NCI-H2107 treated with DMSO at 0.1 percent for 48 hours (cell line): ENCODE results near the gene QRICH2.
A peak's percentile ranks its signal among the peaks of the same experiment; 100 is the strongest.
"Not testable (repeated sequence)": the region's sequence is repeated elsewhere in the genome, so short reads cannot be mapped to it uniquely, and the experiment has no call there.

ENCODE experiments used
- DNase-seq: peaks from one replicate; lab custom pipeline; 2025; ENCODE audit not compliant: unreplicated experiment; lab: John Stamatoyannopoulos, UW

QRICH2 gene

DNA sequence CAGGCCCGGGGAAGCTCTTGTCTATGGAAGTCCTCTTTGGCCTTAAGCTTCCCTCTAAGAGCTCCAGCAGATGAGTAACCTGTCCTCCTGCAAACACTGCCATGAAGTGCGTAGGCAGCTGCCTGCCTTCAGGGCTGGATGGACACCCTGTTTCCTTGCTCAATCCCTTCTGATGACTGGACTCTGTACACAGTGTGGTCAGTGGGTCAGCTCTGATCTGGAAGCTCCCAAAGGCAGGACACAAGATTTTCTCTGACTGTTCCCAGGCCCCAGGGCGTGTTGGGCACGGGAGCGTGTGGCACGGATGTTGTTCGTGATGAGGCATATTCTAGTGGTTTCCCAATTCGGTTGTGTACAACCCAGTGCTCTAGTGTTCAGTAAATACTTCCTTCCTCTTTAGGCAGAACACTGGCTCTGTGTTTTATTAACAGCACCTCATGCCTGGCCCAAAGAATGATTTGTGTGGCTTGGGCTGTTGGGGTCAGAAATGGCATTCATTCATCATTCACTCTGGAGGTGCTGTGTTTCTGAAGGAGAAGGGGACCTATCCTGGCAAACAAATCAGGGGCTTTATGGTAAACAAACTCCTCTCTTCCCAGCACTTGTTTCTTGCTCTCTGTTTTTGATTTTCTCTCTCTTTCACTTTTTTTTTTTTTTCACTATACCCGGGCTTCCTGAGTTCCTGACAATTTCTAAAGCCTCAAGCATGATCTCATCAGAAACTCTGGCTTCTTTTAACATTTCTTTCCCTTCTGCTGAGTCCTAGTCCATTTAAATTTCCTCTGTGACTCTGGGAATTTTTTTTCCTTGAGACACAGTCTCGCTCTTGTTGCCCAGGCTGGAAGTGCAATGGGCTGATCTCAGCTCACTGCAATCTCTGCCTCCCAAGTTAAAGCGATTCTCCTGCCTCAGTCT is 55.8 kb downstream of the QRICH2 start:
- DNase-seq = no peak

DNA sequence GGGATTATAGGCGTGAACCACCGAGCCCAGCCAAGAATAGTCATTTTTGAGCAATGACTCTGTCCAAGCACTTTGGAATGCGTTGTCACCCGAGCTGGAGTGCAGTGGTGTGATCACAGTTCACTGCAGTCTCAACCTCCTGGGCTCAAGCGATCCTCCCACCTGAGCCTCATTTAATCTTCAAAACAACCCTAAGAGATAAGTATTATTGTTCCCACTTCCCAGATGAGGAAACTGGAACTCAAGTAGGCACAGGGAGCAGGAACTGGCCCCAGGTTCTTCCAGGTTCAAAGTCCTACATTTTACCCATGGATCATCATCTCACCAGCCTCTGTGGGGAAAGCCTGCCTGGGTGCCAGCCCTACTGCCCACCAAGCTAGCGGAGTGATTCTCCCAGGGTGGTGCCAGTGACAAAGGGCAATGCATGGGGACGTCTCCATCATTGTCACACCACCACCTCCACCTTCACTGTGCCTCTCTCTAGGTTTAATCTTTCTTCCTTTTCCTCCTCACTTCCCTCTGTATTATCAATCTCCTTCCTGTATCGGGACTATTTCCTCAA is 56.5 kb downstream of the QRICH2 start:
- no peak for DNase-seq

DNA sequence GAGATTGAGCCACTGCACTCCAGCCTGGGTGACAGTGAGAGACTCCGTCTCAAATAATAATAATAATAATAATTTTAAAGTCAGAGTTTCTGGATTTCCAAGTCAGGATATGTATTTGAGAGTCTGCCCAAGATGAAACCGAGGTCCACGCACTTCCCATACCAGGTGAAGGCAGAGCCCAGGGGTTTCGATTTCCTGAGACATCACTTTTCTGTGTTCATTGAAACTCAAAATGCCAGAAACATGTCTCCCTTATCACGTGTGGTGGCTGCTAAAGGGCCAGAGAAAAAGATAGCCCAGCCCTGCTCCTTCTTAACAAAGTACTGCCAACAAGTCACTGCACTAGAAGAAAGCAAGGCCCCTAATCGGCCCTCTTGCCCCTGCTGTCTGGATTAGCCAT is 57.9 kb downstream of the QRICH2 start:
- DNase-seq = no peak

DNA sequence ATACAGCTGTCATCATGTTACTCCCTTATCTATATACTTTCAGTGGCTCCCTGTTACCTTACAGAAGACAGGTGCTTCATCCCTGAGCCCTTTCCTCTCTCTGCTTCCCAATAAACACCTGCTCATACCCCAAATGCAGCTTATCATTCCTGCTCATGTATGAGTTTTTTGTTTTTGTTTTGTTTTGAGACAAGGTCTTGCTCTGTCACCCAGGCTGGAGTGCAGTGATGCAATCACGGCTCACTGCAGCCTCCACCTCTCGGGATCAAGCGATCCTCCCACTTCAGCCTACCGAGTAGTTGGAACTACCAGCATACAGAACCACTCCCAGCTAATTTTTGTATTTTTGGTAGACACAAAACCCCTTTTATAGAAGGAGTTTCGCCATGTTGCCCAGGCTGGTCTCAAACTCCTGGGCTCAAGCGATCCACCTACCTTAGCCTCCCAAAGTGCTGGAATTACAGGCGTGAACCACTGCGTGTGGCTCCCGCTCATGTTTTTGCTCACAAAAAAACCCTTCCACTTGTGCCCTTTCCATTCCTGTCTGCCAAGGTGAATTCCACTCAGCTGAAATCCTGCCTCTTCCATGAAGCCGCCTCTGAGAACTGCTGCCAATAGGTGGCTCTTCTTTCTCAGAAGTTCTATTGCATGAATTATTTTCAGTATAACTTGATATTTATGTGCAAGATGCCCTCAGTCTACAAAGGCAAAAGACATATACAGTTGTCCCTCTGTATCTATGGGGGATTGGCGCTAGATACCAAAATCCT is 59.9 kb downstream of the QRICH2 start:
- peak; percentile 52 for DNase-seq

DNA sequence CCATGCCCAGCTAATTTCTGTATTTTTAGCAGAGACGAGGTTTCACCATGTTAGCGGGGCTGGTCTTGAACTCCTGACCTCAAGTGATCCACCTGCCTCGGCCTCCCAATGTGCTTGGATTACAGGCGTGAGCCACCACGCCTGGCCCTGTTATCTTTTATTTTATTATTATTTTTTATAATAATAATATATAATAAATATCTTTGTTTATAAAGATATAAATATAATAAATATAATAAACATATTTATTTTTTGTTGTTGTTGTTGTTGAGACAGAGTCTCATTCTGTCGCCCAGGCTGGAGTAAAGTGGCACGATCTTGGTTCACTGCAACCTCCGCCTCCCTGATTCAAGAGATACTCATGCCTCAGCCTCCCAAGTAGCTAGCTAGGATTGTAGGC is 60.8 kb downstream of the QRICH2 start:
- DNase-seq = no peak

DNA sequence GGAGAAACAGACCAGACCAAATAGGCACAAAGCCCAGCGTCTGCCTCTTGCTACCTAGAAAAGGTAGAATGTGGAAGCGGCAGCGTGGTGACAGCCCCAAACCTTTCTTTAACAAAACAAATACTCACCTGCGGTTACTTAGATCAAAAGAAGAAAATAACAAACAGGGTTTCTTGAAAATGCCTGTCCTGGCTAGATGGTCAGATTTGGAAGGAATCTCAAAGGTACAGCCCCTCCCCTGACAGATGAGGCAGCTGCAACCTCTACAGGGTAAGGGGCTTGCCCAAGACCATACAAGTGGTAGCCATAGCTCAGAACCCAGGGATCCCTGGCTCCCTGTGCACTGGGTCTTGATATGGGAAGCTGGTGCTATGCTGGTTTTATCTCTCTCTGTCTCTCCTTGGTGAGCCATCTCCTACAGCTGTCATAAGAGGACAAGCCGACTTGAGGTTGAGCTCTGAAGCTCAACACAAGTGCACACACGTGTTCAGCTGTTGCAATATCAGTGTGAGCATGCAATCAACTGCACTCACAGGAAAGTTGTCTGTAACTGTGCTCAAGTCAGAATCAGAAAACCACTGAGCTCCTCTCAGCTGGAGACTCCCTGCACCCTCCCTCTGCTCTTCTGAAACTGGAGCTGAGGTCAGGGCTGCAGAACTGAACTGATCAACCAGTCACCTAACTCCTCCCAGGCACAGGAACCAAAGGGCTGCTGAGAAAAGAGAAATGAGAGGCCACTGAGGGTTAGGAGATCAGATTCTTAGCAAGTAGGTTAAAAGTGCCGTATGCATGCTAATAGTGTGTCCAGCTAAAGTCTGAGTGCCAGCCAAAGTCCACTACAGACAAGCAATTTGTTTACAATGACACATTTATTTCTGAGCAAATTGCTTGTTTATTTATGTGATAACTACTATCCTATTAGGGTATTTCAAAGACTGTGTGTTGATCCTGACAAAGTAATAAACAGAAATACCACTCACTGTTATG is 61.7 kb downstream of the QRICH2 start:
- peak; percentile 76 for DNase-seq

DNA sequence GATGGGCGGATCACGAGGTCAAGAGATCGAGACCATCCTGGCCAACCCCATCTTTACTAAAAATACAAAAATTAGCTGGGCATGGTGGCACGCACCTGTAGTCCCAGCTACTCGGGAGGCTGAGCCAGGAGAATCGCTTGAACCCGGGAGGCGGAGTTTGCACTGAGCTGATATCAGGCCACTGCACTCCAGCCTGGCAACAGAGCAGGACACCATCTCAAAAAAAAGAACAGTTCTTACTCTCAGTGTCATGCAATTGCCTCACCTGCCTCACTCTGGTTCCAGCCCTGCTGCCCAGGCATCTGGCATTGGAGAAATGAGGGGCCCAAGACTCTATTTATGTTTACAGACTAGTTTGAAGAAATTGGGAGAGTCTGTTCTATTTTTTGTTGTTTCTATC is 63.4 kb downstream of the QRICH2 start:
- DNase-seq = not testable (repeated sequence)

DNA sequence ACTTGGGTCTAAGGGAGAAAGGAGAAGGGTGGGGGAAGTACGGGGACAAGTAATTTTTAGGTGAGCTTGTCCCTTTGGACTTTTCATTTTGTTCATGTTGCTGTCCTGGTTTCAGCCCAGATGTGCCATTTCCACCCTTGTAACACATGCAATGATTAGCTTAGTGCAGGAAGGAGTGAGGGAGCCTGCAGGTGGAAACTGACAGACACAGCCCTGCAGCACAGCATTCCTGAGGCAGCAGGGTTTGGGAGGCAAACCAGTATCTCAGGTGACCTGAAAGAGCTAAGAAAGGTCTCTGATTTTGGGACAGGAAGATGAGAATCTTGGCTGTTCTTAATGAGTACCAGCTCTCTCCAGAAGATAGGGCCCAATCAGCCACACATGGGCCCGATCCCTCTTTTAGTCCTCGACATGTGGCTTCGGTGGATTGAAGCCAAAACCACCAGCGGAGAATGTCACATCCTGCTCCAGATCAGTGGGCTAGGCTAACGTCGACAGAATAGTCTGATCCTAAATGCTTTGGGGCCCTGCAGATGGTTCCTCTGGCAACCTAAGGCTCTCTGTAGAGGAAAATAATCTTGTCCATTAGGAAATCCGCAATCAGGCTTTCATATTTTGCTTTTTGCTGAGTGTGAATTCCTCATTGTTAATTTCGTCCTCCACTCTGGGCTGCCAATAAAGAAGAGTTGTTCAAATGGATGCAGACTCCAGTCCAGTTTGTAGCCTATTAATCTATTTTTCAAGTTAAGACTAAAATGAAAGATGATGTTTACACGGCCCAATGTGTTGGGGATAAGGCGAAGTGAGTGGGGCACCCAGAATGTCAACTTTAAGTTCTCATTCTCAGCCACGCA is 64.0 kb downstream of the QRICH2 start:
- DNase-seq = no peak

DNA sequence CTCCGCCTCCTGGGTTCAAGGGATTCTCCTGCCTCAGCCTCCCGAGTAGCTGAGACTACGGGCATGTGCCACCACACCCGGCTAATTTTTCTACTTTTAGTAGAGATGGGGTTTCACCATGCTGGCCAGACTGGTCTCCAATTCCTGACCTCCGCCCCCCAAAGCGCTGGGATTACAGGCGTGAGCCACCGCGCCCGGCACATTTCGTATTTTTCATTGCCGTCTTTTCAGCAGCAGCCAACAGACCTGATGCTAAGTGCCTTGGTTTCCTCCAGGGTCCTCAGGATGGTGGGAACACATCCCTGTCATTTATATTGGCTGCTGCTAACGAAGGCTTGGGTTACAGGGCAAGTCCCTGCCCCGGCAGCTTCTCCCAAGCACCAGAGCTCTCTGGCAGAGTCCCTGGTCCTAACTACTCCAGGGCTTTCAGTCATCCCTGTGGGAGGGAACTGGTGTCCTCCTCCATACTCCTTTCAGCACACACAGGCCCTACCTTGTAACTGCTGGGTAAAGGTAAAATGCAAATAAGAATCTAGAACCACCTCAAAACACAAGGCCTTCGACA is 66.3 kb downstream of the QRICH2 start:
- no peak for DNase-seq

DNA sequence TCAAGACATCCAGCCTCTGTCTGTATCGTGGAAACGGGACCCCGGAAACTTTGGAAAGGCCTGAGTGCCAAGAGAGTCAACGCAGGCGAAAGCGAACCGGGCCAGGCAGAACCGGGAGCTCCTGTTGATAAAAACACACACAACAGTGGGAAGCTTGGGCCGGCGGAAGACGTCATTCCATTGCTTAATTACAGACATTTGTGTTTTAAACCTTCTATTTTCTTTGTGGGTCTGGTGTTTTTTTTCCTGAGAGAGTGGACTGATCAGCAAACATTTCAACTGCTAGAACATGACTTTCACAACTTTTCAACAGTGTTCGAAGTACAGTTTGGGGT is 66.9 kb downstream of the QRICH2 start:
- no peak for DNase-seq

DNA sequence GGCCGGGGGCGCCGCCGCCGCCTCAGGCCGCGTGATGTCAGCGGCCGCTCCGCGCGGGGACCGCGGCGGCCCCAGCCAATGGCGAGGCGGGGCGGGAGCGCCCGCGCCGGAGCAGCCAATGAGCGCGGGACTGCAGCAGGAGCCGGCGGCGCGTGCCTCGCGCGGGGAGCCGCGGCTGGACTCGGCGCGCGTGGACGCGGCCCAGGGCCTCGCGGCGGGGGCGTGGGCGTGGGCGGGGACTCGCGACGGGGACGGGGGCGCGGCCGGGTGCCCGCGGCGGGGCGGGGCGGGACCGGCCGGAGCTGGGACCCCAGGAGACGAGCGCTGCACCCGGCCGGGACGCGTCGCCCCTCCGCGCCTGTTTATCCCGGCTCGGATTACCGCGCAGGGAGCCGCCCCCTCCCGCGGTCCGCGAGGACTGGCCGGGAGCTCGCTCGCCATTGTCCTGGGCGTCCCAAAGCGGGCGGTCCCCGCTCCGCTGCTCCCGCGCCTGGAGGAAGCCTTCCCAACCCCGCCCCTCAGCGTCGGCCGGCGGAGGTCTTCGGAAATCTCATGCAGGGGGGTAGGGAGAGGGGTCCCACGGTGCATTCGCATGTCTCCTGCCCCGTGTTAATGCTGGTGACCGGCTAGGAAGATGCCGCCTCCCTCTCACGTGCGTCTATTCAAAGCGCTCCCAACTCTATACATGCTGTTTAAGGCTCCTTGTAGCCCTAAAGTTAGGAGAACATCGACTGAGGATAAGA is 67.4 kb downstream of the QRICH2 start, which contains the start of gene RNF157:
Gene RNF157 (minus strand): TSS at position 33 of the 743 bp plus-strand sequence. CDS start 253 bp downstream, outside the sequence.
- peak; percentile 16 for DNase-seq

DNA sequence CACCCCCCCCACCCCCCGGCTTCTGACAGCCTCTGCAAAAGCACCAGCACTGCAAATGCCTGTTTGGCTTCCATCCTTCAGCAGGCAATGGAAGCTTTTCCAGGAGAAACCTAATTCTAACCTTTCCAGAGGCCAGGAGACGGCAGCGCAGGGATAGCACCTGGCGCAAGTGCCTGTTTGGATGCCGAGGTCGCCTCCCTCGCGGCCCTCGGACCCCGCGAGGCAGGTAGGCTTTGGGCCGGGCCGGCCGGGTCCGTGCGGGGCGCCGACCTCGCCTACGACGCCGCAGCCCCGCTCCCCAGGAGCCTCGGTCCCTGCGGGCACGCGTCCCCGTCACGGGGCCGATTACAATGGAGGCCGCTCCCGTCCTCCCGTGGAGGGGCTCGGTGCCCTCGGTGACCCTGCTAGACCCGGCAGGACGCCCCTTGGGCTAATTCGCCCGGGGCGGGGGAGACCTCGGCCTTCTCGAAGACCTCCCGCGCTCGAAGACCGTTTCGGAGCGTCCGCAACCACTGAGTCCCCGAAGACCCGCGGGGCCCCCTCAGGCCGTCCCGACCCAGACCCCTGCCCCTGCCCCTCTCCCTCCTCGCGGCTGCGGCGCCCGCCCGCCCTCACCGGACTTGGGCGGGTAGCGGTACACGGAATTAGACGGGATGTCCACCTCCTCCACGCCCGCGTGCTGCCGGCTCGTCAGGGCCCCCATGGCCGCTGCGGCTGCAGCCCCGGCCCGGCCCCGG is 68.4 kb downstream of the QRICH2 start:
- DNase-seq = no peak

DNA sequence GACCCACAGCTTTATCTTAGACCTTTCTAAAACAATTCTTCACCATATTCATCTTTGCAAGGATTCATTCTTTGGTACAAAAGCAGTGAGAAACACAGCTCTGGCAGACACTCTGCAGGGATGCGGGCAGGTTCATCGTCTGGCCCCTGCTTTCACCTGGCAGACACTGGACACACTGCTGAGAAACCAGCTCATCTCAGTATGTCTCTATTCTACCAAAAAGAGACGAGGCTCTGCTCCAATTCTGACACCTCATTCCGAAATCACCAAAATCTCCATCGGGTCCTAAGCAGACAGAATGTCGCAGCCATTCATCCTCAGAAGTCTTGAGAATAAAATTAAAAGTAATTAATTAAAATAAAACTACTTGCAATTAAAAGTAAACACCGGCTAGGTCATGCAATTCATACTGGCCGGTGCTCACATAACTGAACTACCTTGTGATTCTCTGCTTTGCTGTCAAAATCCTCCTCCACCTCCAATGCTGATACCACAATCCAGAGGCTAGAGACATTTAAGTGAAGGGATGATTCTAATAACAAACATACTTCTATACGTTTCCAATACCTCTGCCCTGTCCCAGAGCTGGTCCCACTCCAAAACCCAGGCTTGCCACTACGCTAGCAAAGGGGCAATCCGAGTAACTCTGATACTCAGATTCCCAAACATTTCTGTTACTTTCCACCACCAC is 69.1 kb downstream of the QRICH2 start:
- DNase-seq = no peak

DNA sequence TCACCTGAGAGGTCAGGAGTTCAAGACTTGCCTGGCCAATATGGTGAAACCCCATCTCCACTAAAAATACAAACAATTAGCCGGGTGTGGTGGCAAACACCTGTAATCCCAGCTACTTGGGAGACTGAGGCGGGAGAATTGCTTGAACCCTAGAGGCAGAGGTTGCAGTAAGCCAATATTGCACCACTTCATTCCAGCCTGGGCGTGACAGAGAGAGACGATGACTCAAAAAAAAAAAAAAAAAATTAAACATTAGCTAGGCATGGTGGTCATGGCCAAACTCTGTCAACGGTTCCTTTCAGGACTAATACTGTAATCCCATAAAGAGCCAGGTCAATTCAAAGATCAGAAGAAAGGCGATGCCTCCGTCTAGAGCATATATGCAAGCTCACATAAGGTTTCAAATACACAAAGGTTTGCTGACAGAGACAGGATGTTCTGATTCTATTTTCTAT is 70.2 kb downstream of the QRICH2 start:
- DNase-seq = no peak

DNA sequence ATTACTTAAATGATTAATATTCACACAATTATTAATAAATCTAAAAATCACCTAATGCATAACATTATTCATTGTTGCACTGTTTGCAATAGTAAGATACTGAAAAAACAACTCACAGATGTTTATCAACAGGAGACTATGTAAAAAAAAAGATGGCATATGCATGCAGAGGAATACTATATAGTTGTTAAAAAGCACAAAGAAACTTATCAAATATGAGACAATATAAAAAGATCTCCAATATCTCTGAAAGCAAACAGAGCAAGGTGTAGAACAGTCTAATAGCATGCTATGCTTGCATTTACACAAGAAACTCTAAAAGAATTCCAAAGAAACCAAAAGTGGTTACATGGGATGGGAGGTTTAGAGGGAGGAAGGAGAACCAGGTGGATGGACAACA is 71.5 kb downstream of the QRICH2 start:
- no peak for DNase-seq

DNA sequence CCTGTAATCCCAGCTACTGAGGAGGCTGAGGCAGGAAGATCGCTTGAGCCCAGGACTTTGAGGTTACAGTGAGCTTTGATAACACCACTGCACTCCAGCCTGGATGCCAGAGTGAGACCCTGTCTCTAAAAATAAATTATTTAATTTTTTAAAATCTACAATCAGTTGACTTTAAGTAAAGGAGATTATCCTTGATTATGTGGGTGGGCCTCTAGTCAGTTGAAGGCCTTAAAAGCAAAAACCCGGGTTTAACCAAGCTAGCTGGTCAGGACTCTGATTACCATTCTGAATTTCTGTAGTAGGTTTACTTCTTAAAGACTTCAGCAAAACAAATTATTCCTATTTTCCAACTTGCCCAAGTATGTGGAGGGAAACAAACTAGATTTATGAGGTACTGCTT is 72.2 kb downstream of the QRICH2 start:
- no peak for DNase-seq

DNA sequence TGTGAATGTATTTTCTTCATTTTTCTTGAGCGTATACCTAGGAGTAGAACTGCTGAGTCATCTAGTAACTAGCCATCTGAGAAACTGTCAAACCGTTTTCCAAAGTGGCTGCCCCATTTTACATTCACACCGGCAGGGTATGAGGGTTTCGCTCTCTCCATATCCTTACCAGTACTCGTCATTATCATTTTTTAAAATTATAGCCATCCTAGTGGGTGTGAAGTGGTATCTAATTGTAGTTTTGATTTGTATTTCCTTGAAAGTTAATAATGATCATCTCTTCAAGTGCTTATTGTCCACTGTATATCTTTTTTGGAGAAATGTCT is 73.8 kb downstream of the QRICH2 start:
- no peak for DNase-seq
